ENCODE data around the gene SNED1.

SNED1 gene

GRCh38 chr2:240998995-240999791 lies 775 bp downstream of the SNED1 start:
- intact Hi-C loops (cut with DNase I), result no loop called here
- DNase-seq, result peak in 17 of 42 donors; percentile 2 to 44 (median 14)

- peak in 19 of 42 donors; percentile 0 to 37 (median 14) for DNase-seq
- intact Hi-C loops (cut with DNase I), result no loop called here
Measured at GRCh38 chr2:240999873-241000541, 1.6 kb downstream of the SNED1 start.

GRCh38 chr2:241000831-241001321 lies 2.5 kb downstream of the SNED1 start:
- DNase-seq, result peak in 14 of 42 donors; percentile 0 to 30 (median 8)
- intact Hi-C loops (cut with DNase I), result no loop called here

- intact Hi-C loops (cut with DNase I), result no loop called here
- peak in 15 of 42 donors; percentile 0 to 28 (median 9) for DNase-seq
Measured at GRCh38 chr2:241001413-241002274, 3.2 kb downstream of the SNED1 start.

- intact Hi-C loops (cut with DNase I), result no loop called here
- DNase-seq, result peak in 13 of 42 donors; percentile 0 to 22 (median 6)
Measured at GRCh38 chr2:241002275-241003046, 4.0 kb downstream of the SNED1 start.

- peak in 4 of 42 donors; percentile 3 to 24 (median 4) for DNase-seq
- intact Hi-C loops (cut with DNase I), result no loop called here
Measured at GRCh38 chr2:241003047-241003360, 4.6 kb downstream of the SNED1 start.

GRCh38 chr2:241003369-241003768 lies 5.0 kb downstream of the SNED1 start:
- intact Hi-C loops (cut with DNase I), result no loop called here
- DNase-seq, result peak in 7 of 42 donors; percentile 1 to 26 (median 5)

- intact Hi-C loops (cut with DNase I), result no loop called here
- peak in 2 of 42 donors; percentile 0 to 1 for DNase-seq
Measured at GRCh38 chr2:241003830-241004564, 5.6 kb downstream of the SNED1 start.

- no peak for DNase-seq
- intact Hi-C loops (cut with DNase I), result no loop called here
Measured at GRCh38 chr2:241005569-241005968, 7.2 kb downstream of the SNED1 start.

GRCh38 chr2:241006412-241006811 lies 8.0 kb downstream of the SNED1 start:
- intact Hi-C loops (cut with DNase I), result no loop called here
- DNase-seq, result no peak

GRCh38 chr2:241007111-241007510 lies 8.7 kb downstream of the SNED1 start:
- intact Hi-C loops (cut with DNase I), result no loop called here
- DNase-seq, result peak in 6 of 42 donors; percentile 1 to 37 (median 3)

GRCh38 chr2:241007880-241008710 lies 9.7 kb downstream of the SNED1 start:
- intact Hi-C loops (cut with DNase I), result no loop called here
- DNase-seq, result peak in 15 of 42 donors; percentile 4 to 41 (median 16)

GRCh38 chr2:241008711-241009121 lies 10.3 kb downstream of the SNED1 start:
- DNase-seq, result peak in 13 of 42 donors; percentile 2 to 32 (median 14)
- intact Hi-C loops (cut with DNase I), result no loop called here

- peak in 6 of 42 donors; percentile 5 to 17 (median 11) for DNase-seq
- intact Hi-C loops (cut with DNase I), result no loop called here
Measured at GRCh38 chr2:241009191-241009590, 10.8 kb downstream of the SNED1 start.

GRCh38 chr2:241009601-241010530 lies 11.4 kb downstream of the SNED1 start:
- DNase-seq, result peak in 38 of 42 donors; percentile 14 to 74 (median 52)
- intact Hi-C loops (cut with DNase I), result no loop called here

Measured in head of caudate nucleus (tissue), 42 donors.